Ectodermal cell (in vitro differentiated cells): ENCODE measurements around the gene SETMAR.
"Not testable (repeated sequence)": the region's sequence is repeated elsewhere in the genome, so short reads cannot be mapped to it uniquely, and the experiment has no call there.

Experiments used
- H3K27ac ChIP-seq: 2 replicates; pipeline ENCODE4 v1.7.0; 2013; ENCODE audit warnings: mild to moderate bottlenecking, low read depth, low read length; ENCODE audit not compliant: insufficient read depth, poor library complexity, severe bottlenecking
- H3K27me3 ChIP-seq: 2 replicates; pipeline ENCODE4 v1.7.0; 2013; ENCODE audit warnings: mild to moderate bottlenecking, low read length; ENCODE audit not compliant: insufficient read depth, control insufficient read depth, poor library complexity, severe bottlenecking
- H3K36me3 ChIP-seq: one replicate; pipeline ENCODE4 v1.7.0; 2013; ENCODE audit warnings: low read length; ENCODE audit not compliant: control insufficient read depth, insufficient read depth
- H3K4me1 ChIP-seq: one replicate; pipeline ENCODE4 v1.7.0; 2013; ENCODE audit warnings: low read length; ENCODE audit not compliant: control insufficient read depth, insufficient read depth
- H3K4me3 ChIP-seq: 2 replicates; pipeline ENCODE4 v1.7.0; 2013; ENCODE audit warnings: low read depth, low read length, control low read depth; ENCODE audit not compliant: insufficient read depth
- H3K9me3 ChIP-seq: 2 replicates; pipeline ENCODE4 v1.7.0; 2013; ENCODE audit warnings: mild to moderate bottlenecking, low read length, moderate library complexity; ENCODE audit not compliant: control insufficient read depth
- WGBS, 2 experiments: methylation state at CpG; one replicate each; pipeline ENCODE4 v1.1.7; 2013; ENCODE audit warnings: missing lambda C conversion rate in 2 of 2; 5-methylcytosine and 5-hydroxymethylcytosine counted together

Gene SETMAR

DNA sequence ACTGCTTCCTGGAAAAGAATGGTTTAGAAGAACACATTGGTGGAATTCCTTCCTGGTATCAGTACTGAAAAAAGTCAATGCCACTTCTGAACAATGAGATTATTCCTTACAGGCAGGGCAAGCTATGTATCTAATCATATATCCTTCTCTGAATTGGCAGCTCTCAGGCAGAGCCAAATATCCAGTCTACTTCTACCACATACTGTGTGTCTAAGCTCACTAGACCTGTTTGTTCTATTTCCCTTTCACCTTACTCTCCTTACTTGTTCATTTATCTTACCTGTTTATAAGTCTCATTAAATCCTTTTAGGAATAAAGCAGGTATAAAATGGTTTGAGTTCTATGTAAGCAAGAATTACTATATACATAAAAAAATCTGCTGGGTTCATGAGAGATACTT, 8.3 kb downstream of the SETMAR start:
- Histone ChIP-seq H3K9me3 (no peaks in the 10 kb centered on the region), H3K4me1 (peaks cover 5% of the 10 kb centered on the region), H3K4me3 (no peak overlapping the region), H3K27me3 (no peaks in the 10 kb centered on the region), H3K36me3 (peaks cover 10% of the 10 kb centered on the region), H3K27ac (no peak overlapping the region)

DNA sequence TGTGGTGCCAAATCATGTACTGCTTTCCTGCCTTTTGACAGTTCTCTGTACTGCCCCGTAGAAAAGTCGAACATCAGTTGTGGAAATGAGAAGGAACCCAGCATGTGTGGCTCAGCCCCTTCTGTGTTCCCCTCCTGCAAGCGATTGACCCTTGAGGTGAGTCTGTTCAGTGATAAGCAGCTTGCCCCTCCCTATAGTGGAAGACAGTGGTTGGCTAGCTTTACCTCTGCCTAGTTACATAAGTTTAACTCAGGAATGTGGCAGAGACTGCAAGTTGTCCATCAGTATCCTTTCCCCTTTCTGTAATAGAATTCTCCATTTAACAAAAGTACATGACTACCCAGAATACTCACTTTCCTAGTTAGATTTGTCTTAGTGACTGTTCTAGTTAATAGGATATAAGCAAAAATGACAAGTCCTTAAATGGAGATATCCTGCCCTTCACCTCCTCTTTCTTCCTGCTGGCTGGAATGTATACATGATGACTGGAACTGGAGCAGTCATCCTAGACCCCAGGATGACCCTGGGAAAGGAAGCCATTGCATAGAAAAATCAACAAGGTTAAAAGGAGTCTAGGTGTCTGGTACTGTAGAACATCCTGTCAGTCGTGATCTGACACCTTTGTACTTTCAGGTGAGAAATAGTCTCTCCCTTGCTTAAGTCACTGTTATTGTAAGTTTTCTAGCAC, 10.6 kb downstream of the SETMAR start:
- no peak overlapping the region for H3K27ac ChIP-seq
- H3K27me3 ChIP-seq, result no peaks in the 10 kb centered on the region
- H3K36me3 ChIP-seq, result peaks cover 21% of the 10 kb centered on the region
- H3K4me3 ChIP-seq, result no peak overlapping the region
- H3K4me1 ChIP-seq, result peaks cover 5% of the 10 kb centered on the region
- WGBS, 2 experiments, result 89 to 96% methylated on average over 4 of the region's 4 CpGs
- no peaks in the 10 kb centered on the region for H3K9me3 ChIP-seq

DNA sequence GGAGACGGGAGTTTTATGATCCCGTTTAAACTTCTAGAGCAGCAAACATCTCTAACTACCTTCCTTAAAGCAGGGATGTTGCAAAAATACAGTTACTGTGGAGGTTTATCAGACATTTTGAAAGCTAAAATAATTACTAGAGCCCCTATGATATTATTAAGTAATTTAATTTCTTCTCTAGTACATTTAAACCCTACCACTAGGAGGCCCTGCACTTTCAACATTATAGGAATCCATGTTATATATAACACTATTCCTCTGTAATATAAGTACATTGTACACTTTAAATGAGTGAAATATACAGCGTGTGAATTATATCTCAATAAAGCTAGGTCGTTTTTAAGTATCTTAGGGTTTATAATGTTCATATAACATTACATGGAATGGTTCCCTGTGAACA, 11.5 kb downstream of the SETMAR start:
- Histone ChIP-seq H3K9me3 (no peaks in the 10 kb centered on the region), H3K36me3 (peaks cover 21% of the 10 kb centered on the region), H3K27ac (no peak overlapping the region), H3K4me1 (peaks cover 5% of the 10 kb centered on the region), H3K27me3 (no peaks in the 10 kb centered on the region), H3K4me3 (no peak overlapping the region)
- WGBS, 2 experiments, result 86 to 100% methylated on average over 2 to 4 of the region's 4 CpGs

GRCh38 chr3:4320096-4320911, 17.1 kb downstream of the SETMAR start:
- Histone ChIP-seq H3K27me3 (no peaks in the 10 kb centered on the region), H3K36me3 (peaks cover 17% of the 10 kb centered on the region), H3K27ac (no peak overlapping the region), H3K4me3 (no peak overlapping the region), H3K4me1 (peaks cover 4% of the 10 kb centered on the region), H3K9me3 (no peaks in the 10 kb centered on the region)

GRCh38 chr3:4321732-4322131, 18.6 kb downstream of the SETMAR start:
- 100% methylated on average over 1 of the region's 1 CpG; no CpG with 5 or more reads in 1 of the 2 experiments for WGBS, 2 experiments
- Histone ChIP-seq H3K27me3 (no peaks in the 10 kb centered on the region), H3K4me3 (no peak overlapping the region), H3K4me1 (peaks cover 4% of the 10 kb centered on the region), H3K36me3 (peaks cover 9% of the 10 kb centered on the region), H3K27ac (no peak overlapping the region), H3K9me3 (no peaks in the 10 kb centered on the region)

DNA sequence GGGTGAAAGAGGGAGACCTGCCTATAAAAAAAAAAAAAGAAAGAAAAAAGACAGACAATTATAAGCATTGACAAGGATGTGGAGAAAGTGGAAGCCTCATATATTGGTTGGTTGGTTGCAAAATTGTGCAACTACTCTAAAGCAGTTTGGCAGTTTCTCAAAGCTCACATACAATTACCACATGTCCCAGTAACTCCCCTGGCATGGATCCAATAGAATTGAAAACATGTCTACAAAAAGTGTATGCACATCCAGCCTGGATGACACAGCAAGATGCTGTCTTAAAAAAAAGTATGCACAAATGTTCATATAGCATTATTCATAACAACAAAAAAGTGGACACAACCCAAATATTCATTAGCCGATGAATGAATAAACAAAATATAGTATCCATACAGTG, 19.5 kb downstream of the SETMAR start:
- Histone ChIP-seq H3K4me3 (no peak overlapping the region), H3K9me3 (no peaks in the 10 kb centered on the region), H3K4me1 (peaks cover 4% of the 10 kb centered on the region), H3K36me3 (peaks cover 4% of the 10 kb centered on the region), H3K27ac (no peak overlapping the region), H3K27me3 (no peaks in the 10 kb centered on the region)
- 100% methylated on average over 1 of the region's 1 CpG; no CpG with 5 or more reads in 1 of the 2 experiments for WGBS, 2 experiments

DNA sequence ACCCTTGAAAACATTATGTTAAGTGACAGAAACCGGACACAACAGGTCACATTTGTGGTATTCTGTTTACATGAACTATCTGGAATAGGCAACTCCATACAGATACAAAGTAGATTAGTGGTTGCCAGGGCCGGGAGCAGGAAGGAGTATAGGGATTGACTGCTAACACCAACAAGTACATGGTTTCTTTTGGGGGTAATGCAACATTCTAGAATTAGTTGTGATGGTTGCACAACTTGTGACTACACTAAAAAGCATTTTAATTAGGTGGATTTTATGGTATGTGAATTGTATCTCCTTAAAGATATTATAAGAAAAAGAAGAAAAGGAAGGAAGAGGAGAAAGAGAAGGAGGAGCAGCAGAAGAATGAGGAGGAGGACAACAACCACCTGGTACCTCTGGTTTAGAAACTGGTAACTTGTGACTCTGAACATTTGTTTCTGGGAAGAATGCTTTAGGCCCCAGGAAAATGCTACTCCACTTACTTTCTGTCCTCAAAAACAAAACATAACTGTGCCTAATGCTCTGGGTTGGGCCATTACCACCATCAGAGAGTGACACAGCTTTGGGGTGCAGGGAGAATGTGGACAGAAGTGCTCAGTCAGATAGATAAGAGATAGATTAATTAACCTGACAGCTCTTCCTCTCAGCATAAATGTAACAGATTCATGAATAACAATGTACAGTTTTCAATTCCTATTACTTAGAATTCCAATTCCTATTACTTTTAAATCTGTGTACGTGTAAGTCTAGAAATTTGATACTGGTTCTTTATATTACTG, 20.3 kb downstream of the SETMAR start:
- H3K27me3 ChIP-seq, result no peaks in the 10 kb centered on the region
- H3K9me3 ChIP-seq, result no peaks in the 10 kb centered on the region
- WGBS, 2 experiments, result 78 to 91% methylated on average over 2 of the region's 3 CpGs

GRCh38 chr3:4326868-4327267, 23.7 kb downstream of the SETMAR start:
- Histone ChIP-seq H3K27me3 (no peaks in the 10 kb centered on the region), H3K9me3 (no peaks in the 10 kb centered on the region), H3K27ac (no peak overlapping the region), H3K36me3 (no peaks in the 10 kb centered on the region), H3K4me3 (no peak overlapping the region), H3K4me1 (no peaks in the 10 kb centered on the region)
- 92 to 95% methylated on average over 1 of the region's 1 CpG for WGBS, 2 experiments

More for the DNA sequence above, 20.3 kb downstream of the SETMAR start:
- Histone ChIP-seq H3K4me1 (peaks cover 4% of the 10 kb centered on the region), H3K36me3 (no peaks in the 10 kb centered on the region), H3K27ac (no peak overlapping the region), H3K4me3 (no peak overlapping the region)

DNA sequence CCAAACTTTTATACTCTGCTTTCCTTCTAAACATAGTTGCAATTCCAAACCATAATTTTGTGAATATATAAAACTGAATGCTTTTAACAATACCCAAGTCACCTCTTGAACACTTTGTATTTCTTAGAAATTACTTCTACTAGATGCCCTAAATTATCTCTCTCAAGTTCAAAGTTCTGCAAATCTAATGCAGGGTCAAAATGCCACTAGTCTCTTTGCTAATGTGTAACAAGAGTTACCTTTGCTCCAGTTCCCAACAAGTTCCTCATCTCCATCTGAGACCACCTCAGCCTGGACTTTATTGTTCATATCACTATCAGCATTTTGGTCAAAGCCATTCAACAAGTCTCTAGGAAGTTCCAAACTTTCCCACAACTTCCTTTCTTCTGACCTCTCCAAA, 26.6 kb downstream of the SETMAR start:
- not testable (repeated sequence) for H3K4me1 ChIP-seq, H3K27ac ChIP-seq, H3K27me3 ChIP-seq, H3K4me3 ChIP-seq, H3K36me3 ChIP-seq, H3K9me3 ChIP-seq

- no peak overlapping the region for H3K4me3 ChIP-seq
- H3K36me3 ChIP-seq, result no peaks in the 10 kb centered on the region
- no peaks in the 10 kb centered on the region for H3K4me1 ChIP-seq
- H3K9me3 ChIP-seq, result no peaks in the 10 kb centered on the region
- H3K27me3 ChIP-seq, result no peaks in the 10 kb centered on the region
- 93 to 100% methylated on average over 1 of the region's 1 CpG for WGBS, 2 experiments
- no peak overlapping the region for H3K27ac ChIP-seq
These were observed 28.9 kb downstream of the SETMAR start for GRCh38 chr3:4332111-4332510.
